Measurements from ENCODE around the gene IL33. TPM values are rescaled to one million over a fixed set of nuclear protein-coding genes. Genes with fewer than 3 reads are reported as not detected.

Gene IL33
- polyA plus RNA-seq, 1 donor from 2014 or later: not detected

- H3K4me3 ChIP-seq (ENCODE audit: low read length): no peak overlapping the region
- no peak overlapping the region for H2AFZ ChIP-seq (ENCODE audit: low read depth, low read length)
- H3K27ac ChIP-seq (ENCODE audit: low read length): no peak overlapping the region
- no peaks in the 10 kb centered on the region for H3K27me3 ChIP-seq (ENCODE audit: insufficient read depth, low read depth, low read length)
- H3K9ac ChIP-seq (ENCODE audit: low read length): no peak overlapping the region
- no peaks in the 10 kb centered on the region for H4K20me1 ChIP-seq (ENCODE audit: insufficient read depth)
- no peaks in the 10 kb centered on the region for H3K36me3 ChIP-seq (ENCODE audit: insufficient read depth, low read length)
- H3K4me2 ChIP-seq (ENCODE audit: low read length): no peak overlapping the region
- no peaks in the 10 kb centered on the region for H3K79me2 ChIP-seq (replicated peaks; ENCODE audit: insufficient read depth, low read length)
- H3F3A ChIP-seq (ENCODE audit: insufficient read depth, low read length, poor library complexity, severe bottlenecking): no peaks in the 10 kb centered on the region
- no peaks in the 10 kb centered on the region for H3K9me2 ChIP-seq (ENCODE audit: insufficient read depth, low read length)
- no peaks in the 10 kb centered on the region for H3K9me3 ChIP-seq (ENCODE audit: low read length)
- TF ChIP-seq MXI1 (conservative IDR thresholded peaks at IDR 0.05; ENCODE audit: poor library complexity, severe bottlenecking): no peak
- no peak for TF ChIP-seq POLR2AphosphoS5 (IDR thresholded peaks at IDR 0.05)
- TF ChIP-seq, protein P1, sequence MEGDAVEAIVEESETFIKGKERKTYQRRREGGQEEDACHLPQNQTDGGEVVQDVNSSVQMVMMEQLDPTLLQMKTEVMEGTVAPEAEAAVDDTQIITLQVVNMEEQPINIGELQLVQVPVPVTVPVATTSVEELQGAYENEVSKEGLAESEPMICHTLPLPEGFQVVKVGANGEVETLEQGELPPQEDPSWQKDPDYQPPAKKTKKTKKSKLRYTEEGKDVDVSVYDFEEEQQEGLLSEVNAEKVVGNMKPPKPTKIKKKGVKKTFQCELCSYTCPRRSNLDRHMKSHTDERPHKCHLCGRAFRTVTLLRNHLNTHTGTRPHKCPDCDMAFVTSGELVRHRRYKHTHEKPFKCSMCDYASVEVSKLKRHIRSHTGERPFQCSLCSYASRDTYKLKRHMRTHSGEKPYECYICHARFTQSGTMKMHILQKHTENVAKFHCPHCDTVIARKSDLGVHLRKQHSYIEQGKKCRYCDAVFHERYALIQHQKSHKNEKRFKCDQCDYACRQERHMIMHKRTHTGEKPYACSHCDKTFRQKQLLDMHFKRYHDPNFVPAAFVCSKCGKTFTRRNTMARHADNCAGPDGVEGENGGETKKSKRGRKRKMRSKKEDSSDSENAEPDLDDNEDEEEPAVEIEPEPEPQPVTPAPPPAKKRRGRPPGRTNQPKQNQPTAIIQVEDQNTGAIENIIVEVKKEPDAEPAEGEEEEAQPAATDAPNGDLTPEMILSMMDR (IDR thresholded peaks at IDR 0.05; ENCODE audit: poor library complexity, severe bottlenecking): no peak
- TF ChIP-seq EP300 (conservative IDR thresholded peaks at IDR 0.05; ENCODE audit: poor library complexity, severe bottlenecking): no peak
- TF ChIP-seq TAF1 (IDR thresholded peaks at IDR 0.05; ENCODE audit: low read depth): no peak
- TF ChIP-seq REST (IDR thresholded peaks at IDR 0.05; ENCODE audit: borderline replicate concordance): no peak
- no peak for TF ChIP-seq RAD21 (conservative IDR thresholded peaks at IDR 0.05)
- TF ChIP-seq SMC3 (conservative IDR thresholded peaks at IDR 0.05; ENCODE audit: poor library complexity): no peak
- TF ChIP-seq EZH2 (IDR thresholded peaks at IDR 0.05; ENCODE audit: borderline replicate concordance, insufficient read depth, low read length, poor library complexity, severe bottlenecking): no peak
These were observed 5.6 kb upstream of the IL33 start for GRCh38 chr9:6209966-6210365.

DNA sequence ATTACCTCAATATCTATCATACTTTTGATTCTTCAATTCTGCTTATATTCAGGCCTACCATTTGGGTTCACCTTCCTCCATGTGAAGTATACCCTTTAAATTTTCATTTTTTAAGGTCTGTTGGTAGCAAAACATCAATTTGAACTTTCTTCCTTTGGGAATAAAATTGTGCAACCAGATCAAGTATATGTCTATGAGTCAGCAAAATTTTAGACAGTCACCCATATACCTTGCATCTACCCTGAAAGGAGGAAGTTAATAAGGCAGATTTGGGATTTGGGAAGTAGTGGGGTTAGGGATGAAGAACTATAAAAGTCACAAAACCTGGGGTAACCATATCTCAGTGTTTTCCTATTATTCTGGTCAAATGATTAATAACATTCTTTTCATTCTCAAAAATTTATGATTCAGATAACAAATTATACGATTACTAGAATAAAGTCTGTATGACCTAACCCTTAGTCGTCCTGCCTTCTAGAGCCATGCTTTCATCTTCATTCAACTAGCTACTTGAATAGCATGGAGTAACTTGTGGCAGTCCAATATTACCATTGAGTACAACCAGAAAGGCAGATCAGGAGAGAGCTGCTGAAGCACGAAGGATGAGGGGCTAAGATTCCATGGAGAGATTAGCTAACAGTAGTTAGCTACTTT, 2.8 kb upstream of the IL33 start:
- TF ChIP-seq EZH2 (IDR thresholded peaks at IDR 0.05; ENCODE audit: borderline replicate concordance, insufficient read depth, low read length, poor library complexity, severe bottlenecking) (no peak), MXI1 (conservative IDR thresholded peaks at IDR 0.05; ENCODE audit: poor library complexity, severe bottlenecking) (no peak), TAF1 (IDR thresholded peaks at IDR 0.05; ENCODE audit: low read depth) (no peak), REST (IDR thresholded peaks at IDR 0.05; ENCODE audit: borderline replicate concordance) (no peak), RAD21 (conservative IDR thresholded peaks at IDR 0.05) (no peak), POLR2AphosphoS5 (IDR thresholded peaks at IDR 0.05) (no peak), EP300 (conservative IDR thresholded peaks at IDR 0.05; ENCODE audit: poor library complexity, severe bottlenecking) (no peak), SMC3 (conservative IDR thresholded peaks at IDR 0.05; ENCODE audit: poor library complexity) (no peak)
- TF ChIP-seq, protein P1 (IDR thresholded peaks at IDR 0.05; ENCODE audit: poor library complexity, severe bottlenecking): no peak
- Histone ChIP-seq H3F3A (ENCODE audit: insufficient read depth, low read length, poor library complexity, severe bottlenecking) (no peaks in the 10 kb centered on the region), H3K9me3 (ENCODE audit: low read length) (no peaks in the 10 kb centered on the region), H4K20me1 (ENCODE audit: insufficient read depth) (no peaks in the 10 kb centered on the region), H2AFZ (ENCODE audit: low read depth, low read length) (no peak overlapping the region), H3K79me2 (replicated peaks; ENCODE audit: insufficient read depth, low read length) (no peaks in the 10 kb centered on the region), H3K4me3 (ENCODE audit: low read length) (no peak overlapping the region), H3K9me2 (ENCODE audit: insufficient read depth, low read length) (no peaks in the 10 kb centered on the region), H3K27ac (ENCODE audit: low read length) (no peak overlapping the region), H3K36me3 (ENCODE audit: insufficient read depth, low read length) (no peaks in the 10 kb centered on the region), H3K9ac (ENCODE audit: low read length) (no peak overlapping the region), H3K4me2 (ENCODE audit: low read length) (no peak overlapping the region), H3K27me3 (ENCODE audit: insufficient read depth, low read depth, low read length) (no peaks in the 10 kb centered on the region)
